H1 (cell line): ENCODE results near the gene CCDC60. TPM values are rescaled to one million over a fixed set of nuclear protein-coding genes. Genes with fewer than 3 reads are reported as not detected.

ENCODE experiments used
- CTCF ChIA-PET: fragments of 300-600 bp; sonication (Branson Sonifier 250); formaldehyde crosslinking; loops from one replicate; lab custom pipeline; 2021; ENCODE audit not compliant: partially characterized antibody; lab: Charles Lee
- POLR2A ChIA-PET: fragments of 300-600 bp; sonication (Branson Sonifier 250); formaldehyde crosslinking; loops from one replicate; lab custom pipeline; 2021; ENCODE audit warnings: inconsistent platforms; ENCODE audit not compliant: partially characterized antibody; lab: Charles Lee
- DNase-seq, 2 experiments: peaks; one replicate each; pipeline versions ENCODE4 v3.0.0 to v3.0.0-alpha.2; 2010 to 2022; ENCODE audit warnings: low spot score in 2 of 2, low read depth in 1 of 2, mixed read lengths in 1 of 2
- FAIRE-seq: peaks from 2 replicates; lab custom pipeline; 2011; peaks lifted over from hg19 to GRCh38; lab: Jason Lieb, UNC
- H2AFZ ChIP-seq: 2 replicates; pipeline ENCODE4 v1.8.1; 2012; ENCODE audit warnings: low read length, inconsistent platforms
- H2AK5ac ChIP-seq: 2 replicates; pipeline ENCODE4 v1.6.1; 2013; ENCODE audit warnings: low read depth, low read length
- H2BK120ac ChIP-seq: replicated peaks from 2 replicates; pipeline ENCODE3; 2013; ENCODE audit warnings: low read depth, low read length, inconsistent platforms
- H2BK12ac ChIP-seq: 2 replicates; pipeline ENCODE4 v1.6.1; 2013; ENCODE audit warnings: low read depth, low read length
- H2BK15ac ChIP-seq: 2 replicates; pipeline ENCODE4 v1.6.1; 2013; ENCODE audit warnings: low read length
- H2BK20ac ChIP-seq: 2 replicates; pipeline ENCODE4 v1.6.1; 2013; ENCODE audit warnings: low read length
- H2BK5ac ChIP-seq: 2 replicates; pipeline ENCODE4 v1.6.1; 2013; ENCODE audit warnings: low read depth, low read length
- H3K14ac ChIP-seq: 2 replicates; pipeline ENCODE4 v1.6.1; 2013; ENCODE audit warnings: inconsistent platforms; ENCODE audit not compliant: insufficient read length
- H3K18ac ChIP-seq: 2 replicates; pipeline ENCODE4 v1.6.1; 2013; ENCODE audit warnings: low read length; ENCODE audit errors: extremely low read depth
- H3K23ac ChIP-seq: 2 replicates; pipeline ENCODE4 v1.6.1; 2013; ENCODE audit warnings: inconsistent platforms; ENCODE audit not compliant: insufficient read length
- H3K23me2 ChIP-seq: 2 replicates; pipeline ENCODE4 v1.6.1; 2013; ENCODE audit warnings: low read depth, low read length
- H3K27ac ChIP-seq: 2 replicates; pipeline ENCODE4 v1.6.1; 2011; ENCODE audit warnings: low read depth, low read length, inconsistent platforms
- H3K27me3 ChIP-seq, 4 experiments: replicated peaks in 1 of 4; 1 replicate in 1 of 4; 2 replicates in 3 of 4; pipeline versions ENCODE4 v1.6.1 to v1.8.1; 2011 to 2013; ENCODE audit warnings: low read length in 3 of 4, mild to moderate bottlenecking in 3 of 4, inconsistent platforms in 2 of 4, mixed read lengths in 2 of 4, moderate library complexity in 1 of 4; ENCODE audit not compliant: control insufficient read depth in 3 of 4, insufficient read depth in 3 of 4; ENCODE audit errors: extremely low read depth in 1 of 4
- H3K36me3 ChIP-seq, 4 experiments: 2 replicates each; pipeline versions ENCODE4 v1.6.1 to v1.8.1; 2011 to 2013; ENCODE audit warnings: mild to moderate bottlenecking in 4 of 4, low read length in 3 of 4, moderate library complexity in 2 of 4, control low read depth in 1 of 4, inconsistent platforms in 1 of 4; ENCODE audit not compliant: insufficient read depth in 4 of 4, control insufficient read depth in 2 of 4
- H3K4ac ChIP-seq: replicated peaks from 2 replicates; pipeline ENCODE3; 2013; ENCODE audit warnings: low read length, low read depth, mixed read lengths, inconsistent platforms; ENCODE audit not compliant: insufficient read length
- H3K4me1 ChIP-seq, 4 experiments: replicated peaks in 1 of 4; 1 replicate in 1 of 4; 2 replicates in 3 of 4; pipeline versions ENCODE4 v1.6.1 to v1.8.1; 2011 to 2013; ENCODE audit warnings: low read length in 3 of 4, inconsistent platforms in 2 of 4, mixed read lengths in 1 of 4; ENCODE audit not compliant: insufficient read depth in 4 of 4, control insufficient read depth in 3 of 4
- H3K4me2 ChIP-seq, 2 experiments: 2 replicates each; pipeline versions ENCODE4 v1.6.1 to v1.8.1; 2011 to 2013; ENCODE audit warnings: low read depth in 2 of 2, low read length in 2 of 2, control low read depth in 1 of 2, inconsistent platforms in 1 of 2, mild to moderate bottlenecking in 1 of 2; ENCODE audit not compliant: insufficient read depth in 1 of 2
- H3K4me3 ChIP-seq, 4 experiments: fragments of 200-600, 300-600 bp in 1 of 4; sonication (generic), shearing (Covaris generic), sonication (Bioruptor Twin) in 1 of 4; 2 replicates each; pipeline versions ENCODE4 v1.5.1 to v1.8.1; 2011 to 2016; ENCODE audit warnings: low read length in 4 of 4, low read depth in 3 of 4, control low read depth in 2 of 4, inconsistent platforms in 2 of 4, mild to moderate bottlenecking in 2 of 4, mixed read lengths in 1 of 4, moderate library complexity in 1 of 4; ENCODE audit not compliant: insufficient read depth in 2 of 4; ENCODE audit errors: extremely low read depth in 1 of 4
- H3K56ac ChIP-seq: replicated peaks from 2 replicates; pipeline ENCODE3; 2013; ENCODE audit warnings: low read depth, mild to moderate bottlenecking, mixed read lengths, low read length, inconsistent platforms; ENCODE audit not compliant: insufficient read length
- H3K79me1 ChIP-seq: 2 replicates; pipeline ENCODE4 v1.6.1; 2013; ENCODE audit warnings: low read depth, low read length, control low read depth
- H3K79me2 ChIP-seq, 2 experiments: 2 replicates each; pipeline versions ENCODE4 v1.6.1 to v1.8.1; 2012 to 2013; ENCODE audit warnings: low read length in 2 of 2, mild to moderate bottlenecking in 2 of 2, inconsistent platforms in 1 of 2; ENCODE audit not compliant: insufficient read depth in 2 of 2, control insufficient read depth in 1 of 2
- H3K9ac ChIP-seq, 4 experiments: replicated peaks in 1 of 4; 1 replicate in 1 of 4; 2 replicates in 3 of 4; pipeline versions ENCODE4 v1.6.1 to v1.8.1; 2011 to 2013; ENCODE audit warnings: low read depth in 3 of 4, low read length in 3 of 4, control low read depth in 2 of 4, mild to moderate bottlenecking in 2 of 4, moderate library complexity in 2 of 4, inconsistent platforms in 1 of 4; ENCODE audit errors: extremely low read depth in 1 of 4
- H3K9me3 ChIP-seq, 2 experiments: 2 replicates each; pipeline versions ENCODE4 v1.6.1 to v1.8.1; 2012 to 2013; ENCODE audit warnings: mild to moderate bottlenecking in 2 of 2, moderate library complexity in 2 of 2, control low read depth in 1 of 2, inconsistent platforms in 1 of 2, low read depth in 1 of 2, low read length in 1 of 2, mixed read lengths in 1 of 2; ENCODE audit not compliant: insufficient read depth in 2 of 2
- H4K20me1 ChIP-seq, 2 experiments: replicated peaks in 1 of 2; 2 replicates each; pipeline versions ENCODE3 to v1.8.1; 2011 to 2013; ENCODE audit warnings: inconsistent platforms in 2 of 2, low read length in 2 of 2, mild to moderate bottlenecking in 1 of 2; ENCODE audit not compliant: insufficient read depth in 2 of 2, control insufficient read depth in 1 of 2
- H4K5ac ChIP-seq: 2 replicates; pipeline ENCODE4 v1.6.1; 2013; ENCODE audit warnings: low read length, low read depth, mixed read lengths, inconsistent platforms; ENCODE audit not compliant: insufficient read length
- H4K8ac ChIP-seq: 2 replicates; pipeline ENCODE4 v1.8.0; 2013; ENCODE audit warnings: mild to moderate bottlenecking, moderate library complexity, low read length, inconsistent platforms; ENCODE audit not compliant: insufficient read depth; ENCODE audit errors: extremely low read depth
- H4K91ac ChIP-seq: replicated peaks from 2 replicates; pipeline ENCODE3; 2013; ENCODE audit warnings: low read length, mixed read lengths, inconsistent platforms; ENCODE audit not compliant: insufficient read length
- ATF2 ChIP-seq: IDR thresholded peaks from 2 replicates; pipeline ENCODE4 v1.6.1; 2012; ENCODE audit warnings: low read length, inconsistent platforms
- ATF3 ChIP-seq: IDR thresholded peaks from 2 replicates; pipeline ENCODE4 v1.6.1; 2011; ENCODE audit warnings: low read depth, mild to moderate bottlenecking, low read length; ENCODE audit not compliant: insufficient read depth
- KDM5A ChIP-seq: fragments of 200-600 bp; IDR thresholded peaks from 2 replicates; pipeline ENCODE4 v1.7.1; 2012; ENCODE audit warnings: mild to moderate bottlenecking, low read length, inconsistent platforms, mixed read lengths
- MAFK ChIP-seq: IDR thresholded peaks from 2 replicates; pipeline ENCODE4 v1.6.1; 2012; ENCODE audit warnings: low read depth, mild to moderate bottlenecking, improper control_type of control experiment, low read length
- NANOG ChIP-seq: IDR thresholded peaks from 2 replicates; pipeline ENCODE4 v1.6.1; 2011; ENCODE audit warnings: low read length, low read depth, mild to moderate bottlenecking, inconsistent platforms; ENCODE audit not compliant: insufficient read depth, poor library complexity, severe bottlenecking
- POLR2AphosphoS5 ChIP-seq: IDR thresholded peaks from 2 replicates; pipeline ENCODE4 v1.6.1; 2011; ENCODE audit warnings: low read depth, low read length
- POU5F1 ChIP-seq: IDR thresholded peaks from 2 replicates; pipeline ENCODE4 v1.6.1; 2011; ENCODE audit warnings: low read depth, mild to moderate bottlenecking, low read length, moderate library complexity
- RNF2 ChIP-seq: fragments of 200-900, 300-1000 bp; sonication (generic); IDR thresholded peaks from 2 replicates; pipeline ENCODE4 v1.7.1; 2016; ENCODE audit warnings: borderline replicate concordance, low read depth, mild to moderate bottlenecking, antibody characterized with exemption, low read length; ENCODE audit not compliant: poor library complexity, severe bottlenecking; ENCODE audit errors: missing control alignments
- SIRT6 ChIP-seq: IDR thresholded peaks from one replicate; pipeline ENCODE4 v1.7.1; 2012; ENCODE audit warnings: low read length, inconsistent platforms
- SP2 ChIP-seq: IDR thresholded peaks from 2 replicates; pipeline ENCODE4 v1.6.1; 2012; ENCODE audit warnings: mild to moderate bottlenecking, low read length, inconsistent platforms
- TAF7 ChIP-seq: optimal IDR thresholded peaks from 2 replicates; pipeline ENCODE3; 2011; ENCODE audit warnings: low read depth, mild to moderate bottlenecking, inconsistent platforms, low read length, moderate library complexity, borderline replicate concordance
- WGBS, 2 experiments: shearing (Covaris generic) in 1 of 2; methylation state at CpG; one replicate each; pipeline versions ENCODE4 v1.1.6 to v1.1.7; 2013 to 2015; ENCODE audit warnings: low lambda C conversion rate in 2 of 2, mixed read lengths in 2 of 2, inconsistent platforms in 1 of 2, low coverage in 1 of 2, missing lambda C conversion rate in 1 of 2; ENCODE audit not compliant: insufficient replicate concordance in 2 of 2, insufficient coverage in 1 of 2, insufficient read length in 1 of 2; ENCODE audit errors: extremely low coverage in 1 of 2, missing lambda C conversion rate in 1 of 2; 5-methylcytosine and 5-hydroxymethylcytosine counted together
- polyA plus RNA-seq, 7 experiments: library from polyadenylated mRNA; depleted of rRNA in 3 of 7; stranded (reverse) in 5 of 7; unstranded in 2 of 7; fragments of >200 nt in 5 of 7; fragments of 200-250 nt in 2 of 7; gene quantifications; 1 replicate in 5 of 7; 2 replicates in 1 of 7; 4 replicates in 1 of 7; pipeline versions ENCODE4 v1.2.1 to v1.2.3, GENCODE V29; 2011 to 2013; ENCODE audit warnings: missing spikeins in 2 of 7, mixed read lengths in 2 of 7
- total RNA-seq: library from RNA; stranded (reverse); fragmentation: NEBNext Ultra II Directional; extraction: Animal tissue kit (Norgen Biotek cat#: 25700); gene quantifications from 2 replicates; pipeline ENCODE4 v1.2.1, GENCODE V29; 2021

CCDC60 gene
- total and polyA plus RNA-seq, 2 of the 8 experiments (the other 6 are each of a cell fraction or from before 2014, with no cell fraction given) = 0.05 TPM; not detected in 1

GRCh38 chr12:119307747-119308146 lies 26.8 kb upstream of the CCDC60 start:
- Histone ChIP-seq H3K23me2 (no peaks in the 10 kb centered on the region), H3K27ac (no peak overlapping the region), H3K4me1 (peaks cover 0 to 5% (median 4%) of the 10 kb centered on the region in 4 experiments; a peak in 5 of 7 replicates), H3K4me3 (no peak overlapping the region), H4K91ac (no peak overlapping the region), H3K23ac (no peak overlapping the region), H3K56ac (no peak overlapping the region), H3K4ac (no peak overlapping the region), H3K36me3 (no peaks in the 10 kb centered on the region), H3K79me1 (no peaks in the 10 kb centered on the region), H3K79me2 (no peaks in the 10 kb centered on the region), H3K9ac (no peak overlapping the region), H2AFZ (no peak overlapping the region), H3K14ac (no peak overlapping the region), H3K9me3 (no peaks in the 10 kb centered on the region; a peak in 2 of 4 replicates), H4K20me1 (no peaks in the 10 kb centered on the region), H2BK15ac (no peak overlapping the region), H3K18ac (no peak overlapping the region), H4K8ac (no peak overlapping the region), H3K27me3 (no peaks in the 10 kb centered on the region), H4K5ac (no peak overlapping the region), H2BK120ac (no peak overlapping the region), H2BK5ac (no peak overlapping the region), H3K4me2 (no peak overlapping the region), H2BK12ac (no peak overlapping the region), H2AK5ac (no peak overlapping the region), H2BK20ac (no peak overlapping the region)
- WGBS, 2 experiments = 91% methylated on average over 2 of the region's 2 CpGs; no CpG with 5 or more reads in 1 of the 2 experiments
- FAIRE-seq (no peak), DNase-seq (no peak)
- ChIA-PET CTCF (no interaction called here), POLR2A (no interaction called here)
- TF ChIP-seq MAFK (no peak), ATF2 (no peak), POLR2AphosphoS5 (no peak), SP2 (no peak), NANOG (no peak), SIRT6 (no peak), POU5F1 (no peak), ATF3 (no peak), RNF2 (no peak), KDM5A (no peak), TAF7 (no peak)
